ENCODE measurements around the gene ATG16L1.

The ATG16L1 gene

DNA sequence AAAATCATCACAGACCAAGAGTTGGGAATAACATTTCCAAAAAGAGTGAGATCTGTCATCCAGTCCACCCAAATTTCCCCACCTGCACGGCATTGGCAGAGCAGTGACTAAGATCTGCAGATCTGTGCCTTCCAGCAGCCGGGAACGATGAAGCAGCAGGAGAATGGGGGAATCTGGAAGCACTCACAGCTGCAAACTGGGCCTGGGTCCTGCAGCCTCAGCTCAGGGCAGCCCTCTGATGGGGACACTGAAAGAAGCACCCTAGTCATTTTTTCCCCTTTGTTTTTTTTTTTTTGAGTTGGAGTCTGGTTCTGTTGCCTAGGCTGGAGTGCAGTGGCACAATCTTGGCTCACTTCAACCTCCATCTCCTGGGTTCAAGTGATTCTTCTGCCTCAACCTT is 51.8 kb downstream of the ATG16L1 start:
- WGBS, 2 experiments, result 74 to 77% methylated on average over 3 of the region's 3 CpGs

DNA sequence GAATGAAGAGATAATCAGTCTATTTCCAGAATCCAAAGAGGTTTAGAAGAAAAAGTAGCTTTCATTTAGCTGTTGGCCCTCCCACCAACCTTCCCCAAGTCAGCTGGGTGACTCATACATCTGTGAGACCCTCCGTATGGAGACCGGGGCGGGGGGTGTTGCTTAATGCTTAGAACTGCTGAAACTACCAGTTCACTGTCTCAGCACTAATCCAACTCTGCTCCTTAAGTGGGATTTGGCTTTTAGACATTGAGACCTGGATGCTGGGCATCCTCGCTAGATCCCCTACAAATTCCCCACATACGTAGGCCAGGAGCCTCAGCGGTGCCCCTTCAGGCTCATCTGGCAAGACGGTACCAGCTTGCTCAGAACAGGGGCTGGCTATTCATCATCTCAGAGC is 56.1 kb downstream of the ATG16L1 start, which contains the start of gene SAG:
SAG (plus strand) TSS at position 252 of the 400 bp plus-strand sequence. CDS start 1,374 bp downstream, outside the sequence.
- no peaks in the 10 kb centered on the region for H3K27me3 ChIP-seq (ENCODE audit: control insufficient read depth, insufficient read depth, low read length, poor library complexity, severe bottlenecking)
- H3K9me3 ChIP-seq (ENCODE audit: control insufficient read depth, low read length), result no peaks in the 10 kb centered on the region
- H3K4me3 ChIP-seq (ENCODE audit: insufficient read depth, low read depth, low read length), result no peak within 1 kb of the TSS
- H3K27ac ChIP-seq (ENCODE audit: insufficient read depth, low read depth, low read length, poor library complexity, severe bottlenecking), result no peak within 1 kb of the TSS
- H3K36me3 ChIP-seq (ENCODE audit: control insufficient read depth, insufficient read depth, low read length), result no peaks in the 10 kb centered on the region
- H3K4me1 ChIP-seq (ENCODE audit: control insufficient read depth, insufficient read depth, low read length), result no peaks in the 10 kb centered on the region
- WGBS, 2 experiments, result 83% methylated on average over 7 of the region's 7 CpGs

More for the DNA sequence above, 51.8 kb downstream of the ATG16L1 start:
- no peaks in the 10 kb centered on the region for H3K9me3 ChIP-seq (ENCODE audit: control insufficient read depth, low read length)
- H3K27ac ChIP-seq (ENCODE audit: insufficient read depth, low read depth, low read length, poor library complexity, severe bottlenecking), result no peak overlapping the region
- H3K4me3 ChIP-seq (ENCODE audit: insufficient read depth, low read depth, low read length), result no peak overlapping the region
- peaks cover 7% of the 10 kb centered on the region for H3K4me1 ChIP-seq (ENCODE audit: control insufficient read depth, insufficient read depth, low read length)
- no peaks in the 10 kb centered on the region for H3K27me3 ChIP-seq (ENCODE audit: control insufficient read depth, insufficient read depth, low read length, poor library complexity, severe bottlenecking)
- no peaks in the 10 kb centered on the region for H3K36me3 ChIP-seq (ENCODE audit: control insufficient read depth, insufficient read depth, low read length)

DNA sequence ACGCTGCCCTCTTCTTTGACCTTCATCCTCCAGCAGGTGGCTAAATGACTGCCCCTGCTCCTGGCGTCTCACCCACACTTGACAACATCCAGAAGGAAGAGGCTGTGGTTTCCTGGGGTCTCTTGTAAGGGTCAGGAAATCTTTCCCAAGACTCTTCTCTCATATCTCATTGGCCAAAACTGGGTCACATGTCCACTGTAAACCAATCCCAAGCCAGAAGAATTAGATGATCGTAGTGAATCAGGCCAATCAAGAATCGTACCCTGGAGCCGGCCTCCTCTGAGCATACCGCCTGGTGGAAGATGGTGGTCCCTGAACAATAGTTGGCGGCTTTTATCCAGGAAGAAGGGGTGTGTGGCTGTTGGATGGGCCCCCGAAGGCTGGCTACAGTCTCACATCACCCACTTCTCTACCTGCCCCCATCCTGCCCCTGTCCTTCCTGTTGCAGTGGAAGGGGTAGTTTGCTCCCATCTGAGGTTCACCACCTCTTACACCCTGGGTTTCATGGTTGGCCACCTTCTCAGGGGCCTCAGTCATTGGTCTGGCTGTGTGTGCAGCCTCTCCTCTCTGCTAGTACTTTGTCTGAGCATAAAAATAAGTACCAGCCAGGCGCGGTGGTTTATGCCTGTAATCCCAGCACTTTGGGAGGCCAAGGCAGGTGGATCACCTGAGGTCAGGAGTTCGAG is 59.9 kb downstream of the ATG16L1 start:
- Histone ChIP-seq H3K4me1 (ENCODE audit: control insufficient read depth, insufficient read depth, low read length) (no peaks in the 10 kb centered on the region), H3K4me3 (ENCODE audit: insufficient read depth, low read depth, low read length) (no peak overlapping the region), H3K27ac (ENCODE audit: insufficient read depth, low read depth, low read length, poor library complexity, severe bottlenecking) (no peak overlapping the region), H3K36me3 (ENCODE audit: control insufficient read depth, insufficient read depth, low read length) (no peaks in the 10 kb centered on the region), H3K27me3 (ENCODE audit: control insufficient read depth, insufficient read depth, low read length, poor library complexity, severe bottlenecking) (no peaks in the 10 kb centered on the region), H3K9me3 (ENCODE audit: control insufficient read depth, low read length) (no peaks in the 10 kb centered on the region)
- 92 to 94% methylated on average over 10 of the region's 11 CpGs for WGBS, 2 experiments

DNA sequence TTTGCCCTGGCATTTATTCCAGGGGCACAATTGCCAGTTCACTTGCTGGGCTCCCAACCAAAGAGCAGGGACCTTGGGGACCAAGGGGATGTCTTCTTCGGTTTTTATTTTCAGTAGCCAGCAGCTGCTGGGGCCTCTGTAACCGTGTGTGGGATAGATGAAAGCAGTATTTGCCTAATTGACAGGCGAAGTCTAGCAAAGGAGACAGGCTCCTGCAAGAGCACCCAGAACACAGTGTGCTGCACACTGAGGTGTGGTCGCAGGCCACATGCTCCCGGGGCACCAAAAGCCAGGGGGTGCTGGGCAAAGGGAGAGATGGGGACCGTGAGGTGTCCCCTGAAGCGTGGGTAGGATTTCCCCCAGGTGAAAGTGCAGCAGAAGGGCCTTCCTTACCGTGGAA is 61.4 kb downstream of the ATG16L1 start:
- Histone ChIP-seq H3K4me1 (ENCODE audit: control insufficient read depth, insufficient read depth, low read length) (no peaks in the 10 kb centered on the region), H3K4me3 (ENCODE audit: insufficient read depth, low read depth, low read length) (no peak overlapping the region), H3K36me3 (ENCODE audit: control insufficient read depth, insufficient read depth, low read length) (no peaks in the 10 kb centered on the region), H3K27me3 (ENCODE audit: control insufficient read depth, insufficient read depth, low read length, poor library complexity, severe bottlenecking) (no peaks in the 10 kb centered on the region), H3K27ac (ENCODE audit: insufficient read depth, low read depth, low read length, poor library complexity, severe bottlenecking) (no peak overlapping the region), H3K9me3 (ENCODE audit: control insufficient read depth, low read length) (no peaks in the 10 kb centered on the region)
- WGBS, 2 experiments, result 89 to 90% methylated on average over 8 of the region's 8 CpGs

DNA sequence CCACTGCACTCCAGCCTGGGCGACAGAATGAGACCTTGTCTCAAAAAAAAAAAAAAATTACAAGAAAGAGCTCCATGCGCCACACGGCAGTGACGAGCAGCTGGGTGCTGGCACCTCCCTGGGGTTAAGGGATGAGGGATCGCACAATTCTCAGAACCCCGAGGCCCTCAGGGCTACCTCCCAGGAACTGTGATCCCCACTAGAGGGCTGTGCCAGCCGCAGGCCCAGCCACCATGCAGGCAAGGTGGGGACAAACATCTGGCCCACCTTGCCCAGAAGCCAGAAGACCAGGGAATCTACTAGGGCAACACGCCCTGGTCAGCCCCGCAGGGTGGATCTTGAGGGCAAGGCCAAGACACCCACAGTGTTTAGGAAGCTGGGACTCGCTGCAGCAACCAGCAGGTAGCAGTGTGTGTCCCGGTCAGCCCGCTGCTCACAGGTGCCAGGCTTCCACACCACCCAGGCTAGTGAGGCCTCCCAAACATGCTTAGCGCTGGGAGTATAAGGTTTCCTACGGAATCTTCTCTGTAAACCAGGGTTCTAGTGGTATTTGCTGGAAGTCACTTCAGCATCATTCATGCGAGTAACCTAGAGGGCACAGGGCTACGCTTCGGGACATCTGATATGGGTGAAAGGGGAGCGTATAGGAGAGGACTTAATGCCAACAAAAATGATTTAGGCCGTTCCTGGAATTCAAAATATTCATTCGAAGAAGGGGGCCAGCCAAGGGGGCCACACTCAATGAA is 62.9 kb downstream of the ATG16L1 start:
- no peaks in the 10 kb centered on the region for H3K4me1 ChIP-seq (ENCODE audit: control insufficient read depth, insufficient read depth, low read length)
- no peaks in the 10 kb centered on the region for H3K9me3 ChIP-seq (ENCODE audit: control insufficient read depth, low read length)
- H3K27ac ChIP-seq (ENCODE audit: insufficient read depth, low read depth, low read length, poor library complexity, severe bottlenecking), result no peak overlapping the region
- 94 to 95% methylated on average over 20 of the region's 20 CpGs for WGBS, 2 experiments
- no peak overlapping the region for H3K4me3 ChIP-seq (ENCODE audit: insufficient read depth, low read depth, low read length)
- no peaks in the 10 kb centered on the region for H3K36me3 ChIP-seq (ENCODE audit: control insufficient read depth, insufficient read depth, low read length)
- H3K27me3 ChIP-seq (ENCODE audit: control insufficient read depth, insufficient read depth, low read length, poor library complexity, severe bottlenecking), result peaks cover 10% of the 10 kb centered on the region

DNA sequence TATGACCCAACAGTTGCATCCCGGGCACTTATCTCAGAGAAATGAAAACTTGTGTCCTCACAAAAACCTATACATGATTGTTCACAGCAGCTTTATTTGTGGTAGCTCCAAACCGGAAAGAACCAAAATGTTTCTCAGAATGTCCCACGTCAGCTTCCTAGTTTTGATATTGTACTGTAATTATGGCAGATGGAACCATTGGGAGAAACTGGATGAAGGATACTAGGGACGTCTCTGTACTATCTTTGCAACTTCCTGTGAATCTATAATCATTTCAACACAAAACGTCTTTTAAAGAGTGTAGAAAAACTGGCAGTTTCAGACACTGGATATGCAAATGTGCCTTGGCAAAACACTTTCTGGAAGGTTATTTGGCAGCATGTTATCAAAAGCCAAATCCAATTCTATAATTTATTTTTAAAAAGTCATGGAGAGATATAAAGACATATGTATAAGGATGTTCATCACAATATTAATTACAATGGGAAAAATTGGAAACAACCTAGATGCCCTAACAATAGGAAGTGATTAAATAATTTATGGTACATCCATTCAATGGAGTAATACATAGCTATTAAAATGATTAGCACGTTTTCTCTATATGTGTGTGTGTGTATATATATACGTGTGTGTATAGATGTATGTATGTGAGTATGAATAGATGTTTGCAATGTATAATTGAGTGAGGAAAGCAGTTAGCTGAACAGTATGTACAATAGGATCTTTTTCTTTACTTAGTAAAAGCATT is 65.9 kb downstream of the ATG16L1 start:
- Histone ChIP-seq H3K9me3 (ENCODE audit: control insufficient read depth, low read length) (no peaks in the 10 kb centered on the region), H3K4me3 (ENCODE audit: insufficient read depth, low read depth, low read length) (no peak overlapping the region), H3K27ac (ENCODE audit: insufficient read depth, low read depth, low read length, poor library complexity, severe bottlenecking) (no peak overlapping the region), H3K4me1 (ENCODE audit: control insufficient read depth, insufficient read depth, low read length) (no peaks in the 10 kb centered on the region), H3K36me3 (ENCODE audit: control insufficient read depth, insufficient read depth, low read length) (no peaks in the 10 kb centered on the region), H3K27me3 (ENCODE audit: control insufficient read depth, insufficient read depth, low read length, poor library complexity, severe bottlenecking) (peaks cover 40% of the 10 kb centered on the region)
- 92 to 94% methylated on average over 7 of the region's 7 CpGs for WGBS, 2 experiments

DNA sequence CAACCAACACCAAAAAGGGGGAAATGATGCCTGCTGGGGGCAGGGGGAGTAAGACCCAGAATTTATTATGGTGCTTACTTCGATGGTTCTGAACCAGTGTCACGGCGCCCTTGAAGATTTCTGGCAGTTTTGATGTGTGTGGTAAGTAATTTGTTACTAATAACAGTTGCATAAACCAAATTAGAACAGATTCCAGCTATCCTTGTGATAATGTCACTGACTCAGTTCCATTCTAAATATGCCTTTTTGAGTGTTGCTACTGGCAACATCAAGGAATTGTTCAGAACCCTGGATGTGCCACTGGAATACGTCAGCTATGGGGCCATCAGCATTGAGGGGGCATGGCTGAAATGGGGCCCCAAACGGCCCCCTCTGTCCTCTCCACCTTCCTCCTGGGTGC is 67.8 kb downstream of the ATG16L1 start:
- 85 to 93% methylated on average over 3 to 5 of the region's 5 CpGs for WGBS, 2 experiments
- H3K4me1 ChIP-seq (ENCODE audit: control insufficient read depth, insufficient read depth, low read length), result no peaks in the 10 kb centered on the region
- no peak overlapping the region for H3K4me3 ChIP-seq (ENCODE audit: insufficient read depth, low read depth, low read length)
- no peaks in the 10 kb centered on the region for H3K9me3 ChIP-seq (ENCODE audit: control insufficient read depth, low read length)
- no peaks in the 10 kb centered on the region for H3K36me3 ChIP-seq (ENCODE audit: control insufficient read depth, insufficient read depth, low read length)
- no peak overlapping the region for H3K27ac ChIP-seq (ENCODE audit: insufficient read depth, low read depth, low read length, poor library complexity, severe bottlenecking)
- peaks cover 58% of the 10 kb centered on the region for H3K27me3 ChIP-seq (ENCODE audit: control insufficient read depth, insufficient read depth, low read length, poor library complexity, severe bottlenecking)

DNA sequence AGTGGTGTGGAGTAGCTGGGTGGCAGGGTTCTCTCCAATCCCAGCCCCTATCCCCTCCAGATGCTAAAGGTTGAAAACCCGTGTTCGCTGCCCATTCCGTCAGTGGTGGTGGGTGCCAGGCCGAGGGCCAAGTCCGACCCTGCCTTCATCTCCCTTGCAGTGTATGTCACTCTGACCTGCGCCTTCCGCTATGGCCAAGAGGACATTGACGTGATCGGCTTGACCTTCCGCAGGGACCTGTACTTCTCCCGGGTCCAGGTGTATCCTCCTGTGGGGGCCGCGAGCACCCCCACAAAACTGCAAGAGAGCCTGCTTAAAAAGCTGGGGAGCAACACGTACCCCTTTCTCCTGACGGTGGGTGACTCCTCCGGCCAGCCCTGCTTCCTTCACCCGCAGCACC is 69.0 kb downstream of the ATG16L1 start:
- H3K4me3 ChIP-seq (ENCODE audit: insufficient read depth, low read depth, low read length), result no peak overlapping the region

DNA sequence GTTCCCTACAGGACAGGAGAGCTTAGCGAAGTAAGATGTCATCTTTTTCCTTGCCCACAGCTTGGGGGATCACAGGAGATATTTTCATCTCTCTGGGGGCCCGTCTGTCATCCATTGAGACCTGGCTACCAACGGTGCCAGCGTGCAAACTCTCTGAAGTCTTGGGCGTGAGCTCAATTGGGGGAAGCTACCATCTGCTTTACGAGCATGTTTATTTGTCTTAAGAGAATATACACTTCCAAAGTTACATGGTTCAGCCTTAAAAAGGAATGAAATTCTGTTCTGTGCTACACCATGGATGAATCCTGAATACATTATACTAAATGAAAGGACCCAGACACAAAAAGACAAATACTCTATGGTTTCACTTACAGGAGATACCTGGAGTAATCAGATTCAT is 69.7 kb downstream of the ATG16L1 start:
- H3K27me3 ChIP-seq (ENCODE audit: control insufficient read depth, insufficient read depth, low read length, poor library complexity, severe bottlenecking), result peaks cover 77% of the 10 kb centered on the region
- no peaks in the 10 kb centered on the region for H3K36me3 ChIP-seq (ENCODE audit: control insufficient read depth, insufficient read depth, low read length)
- no peak overlapping the region for H3K4me3 ChIP-seq (ENCODE audit: insufficient read depth, low read depth, low read length)
- WGBS, 2 experiments, result 89% methylated on average over 6 of the region's 6 CpGs
- no peaks in the 10 kb centered on the region for H3K9me3 ChIP-seq (ENCODE audit: control insufficient read depth, low read length)
- no peaks in the 10 kb centered on the region for H3K4me1 ChIP-seq (ENCODE audit: control insufficient read depth, insufficient read depth, low read length)
- H3K27ac ChIP-seq (ENCODE audit: insufficient read depth, low read depth, low read length, poor library complexity, severe bottlenecking), result no peak overlapping the region

More for the DNA sequence above, 69.0 kb downstream of the ATG16L1 start:
- Histone ChIP-seq H3K9me3 (ENCODE audit: control insufficient read depth, low read length) (no peaks in the 10 kb centered on the region), H3K36me3 (ENCODE audit: control insufficient read depth, insufficient read depth, low read length) (no peaks in the 10 kb centered on the region), H3K4me1 (ENCODE audit: control insufficient read depth, insufficient read depth, low read length) (no peaks in the 10 kb centered on the region), H3K27ac (ENCODE audit: insufficient read depth, low read depth, low read length, poor library complexity, severe bottlenecking) (no peak overlapping the region), H3K27me3 (ENCODE audit: control insufficient read depth, insufficient read depth, low read length, poor library complexity, severe bottlenecking) (peaks cover 70% of the 10 kb centered on the region)
- WGBS, 2 experiments, result 95% methylated on average over 17 of the region's 17 CpGs

DNA sequence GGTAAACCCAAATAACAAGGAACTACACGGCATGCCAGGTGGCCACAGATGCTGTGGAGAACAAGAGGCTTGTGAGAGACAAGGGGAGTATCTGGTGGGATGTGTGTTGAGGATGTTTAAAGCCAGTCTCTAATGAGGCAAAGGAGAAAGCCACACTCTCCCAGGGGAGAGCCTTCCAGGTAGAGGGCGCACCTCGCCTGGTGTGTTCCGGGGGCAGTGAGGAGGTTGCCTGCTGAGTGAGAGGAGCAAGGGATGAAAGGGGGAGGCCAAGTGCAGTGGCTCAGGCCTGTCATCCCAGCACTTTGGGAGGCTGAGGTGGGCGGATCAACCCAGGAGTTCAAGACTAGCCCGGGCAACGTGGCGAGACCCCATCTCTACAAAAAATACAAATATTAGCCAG is 72.4 kb downstream of the ATG16L1 start:
- Histone ChIP-seq H3K27me3 (ENCODE audit: control insufficient read depth, insufficient read depth, low read length, poor library complexity, severe bottlenecking) (peaks cover 99% of the 10 kb centered on the region), H3K9me3 (ENCODE audit: control insufficient read depth, low read length) (no peaks in the 10 kb centered on the region), H3K27ac (ENCODE audit: insufficient read depth, low read depth, low read length, poor library complexity, severe bottlenecking) (no peak overlapping the region), H3K4me1 (ENCODE audit: control insufficient read depth, insufficient read depth, low read length) (no peaks in the 10 kb centered on the region), H3K4me3 (ENCODE audit: insufficient read depth, low read depth, low read length) (no peak overlapping the region), H3K36me3 (ENCODE audit: control insufficient read depth, insufficient read depth, low read length) (no peaks in the 10 kb centered on the region)
- WGBS, 2 experiments, result 90 to 95% methylated on average over 8 of the region's 8 CpGs
